GM23338 (cell line): ENCODE results near the gene AGBL4. TPM values are rescaled to one million over a fixed set of nuclear protein-coding genes. Genes with fewer than 3 reads are reported as not detected.

ENCODE experiments used
- ATAC-seq: fragments of 200-7000 bp; cut with Tn5 transposase; 3 replicates; pipeline ENCODE4 v1.9.1; 2020
- DNase-seq: peaks from one replicate; pipeline ENCODE4 v3.0.0-alpha.2; 2015; ENCODE audit warnings: low spot score
- H2AFZ ChIP-seq: fragments of 200-600 bp; sonication (generic); 2 replicates; pipeline ENCODE4 v1.8.0; 2016; ENCODE audit warnings: antibody characterized with exemption, mild to moderate bottlenecking, moderate library complexity
- H3F3A ChIP-seq: fragments of 200-600 bp; sonication (generic); replicated peaks from 2 replicates; pipeline ENCODE4 v1.8.0; 2017; ENCODE audit warnings: antibody characterized with exemption, mixed run types, low read depth
- H3K27ac ChIP-seq: fragments of 200-600 bp; sonication (generic); 2 replicates; pipeline ENCODE4 v1.6.1; 2016; ENCODE audit warnings: low read depth
- H3K27me3 ChIP-seq: fragments of 200-600 bp; sonication (generic); 2 replicates; pipeline ENCODE4 v1.8.0; 2016; ENCODE audit warnings: mild to moderate bottlenecking, mixed run types, moderate library complexity; ENCODE audit not compliant: insufficient read depth
- H3K36me3 ChIP-seq: fragments of 200-600 bp; sonication (generic); 2 replicates; pipeline ENCODE4 v1.8.0; 2016; ENCODE audit warnings: mild to moderate bottlenecking; ENCODE audit not compliant: insufficient read depth
- H3K4me1 ChIP-seq: fragments of 200-600 bp; sonication (generic); 2 replicates; pipeline ENCODE4 v1.8.0; 2016; ENCODE audit warnings: mild to moderate bottlenecking, moderate library complexity; ENCODE audit not compliant: insufficient read depth
- H3K4me2 ChIP-seq: fragments of 200-600 bp; sonication (generic); 2 replicates; pipeline ENCODE4 v1.7.1; 2017; ENCODE audit warnings: mixed run types
- H3K4me3 ChIP-seq: fragments of 200-600 bp; sonication (generic); 2 replicates; pipeline ENCODE4 v1.6.1; 2016; ENCODE audit warnings: mixed run types
- H3K79me2 ChIP-seq: fragments of 200-600 bp; sonication (generic); replicated peaks from 2 replicates; pipeline ENCODE4 v1.8.0; 2017; ENCODE audit warnings: mild to moderate bottlenecking; ENCODE audit not compliant: insufficient read depth
- H3K9me2 ChIP-seq: fragments of 200-600 bp; sonication (generic); 2 replicates; pipeline ENCODE4 v1.8.0; 2017; ENCODE audit not compliant: insufficient read depth
- H4K20me1 ChIP-seq: fragments of 200-600 bp; sonication (generic); replicated peaks from 2 replicates; pipeline ENCODE4 v1.8.0; 2017; ENCODE audit warnings: mild to moderate bottlenecking; ENCODE audit not compliant: insufficient read depth
- H3K27ac Mint-ChIP-seq: 2 replicates; pipeline ENCODE4 v1.8.0; 2020; ENCODE audit warnings: inconsistent platforms, mild to moderate bottlenecking, moderate library complexity, mixed read lengths
- H3K27me3 Mint-ChIP-seq: 3 replicates; pipeline ENCODE4 v1.8.0; 2022; ENCODE audit warnings: low read depth, mild to moderate bottlenecking, moderate library complexity, mixed read lengths, inconsistent platforms; ENCODE audit not compliant: insufficient read depth, poor library complexity
- H3K36me3 Mint-ChIP-seq: 3 replicates; pipeline ENCODE4 v1.8.0; 2021; ENCODE audit warnings: low read depth, mild to moderate bottlenecking, inconsistent platforms, moderate library complexity, mixed read lengths
- H3K4me1 Mint-ChIP-seq: 3 replicates; pipeline ENCODE4 v1.8.0; 2020; ENCODE audit warnings: mild to moderate bottlenecking, inconsistent platforms, mixed read lengths
- H3K4me3 Mint-ChIP-seq: 3 replicates; pipeline ENCODE4 v1.8.0; 2021; ENCODE audit warnings: moderate library complexity, mild to moderate bottlenecking, inconsistent platforms, mixed read lengths
- H3K9me3 Mint-ChIP-seq: 3 replicates; pipeline ENCODE4 v1.8.0; 2020; ENCODE audit warnings: moderate library complexity, mild to moderate bottlenecking, inconsistent platforms, mixed read lengths
- EZH2 ChIP-seq: fragments of 200-600 bp; sonication (generic); IDR thresholded peaks from one replicate; pipeline ENCODE4 v1.8.0; 2017; ENCODE audit warnings: antibody characterized with exemption, mild to moderate bottlenecking, low read depth; ENCODE audit not compliant: unreplicated experiment
- EZH2phosphoT487 ChIP-seq: fragments of 200-600 bp; sonication (generic); IDR thresholded peaks from one replicate; pipeline ENCODE4 v1.8.1; 2018; ENCODE audit warnings: antibody characterized with exemption; ENCODE audit not compliant: unreplicated experiment
- JUNB ChIP-seq: IDR thresholded peaks from one replicate; pipeline ENCODE4 v1.6.1; 2016; ENCODE audit warnings: antibody characterized with exemption; ENCODE audit not compliant: unreplicated experiment
- POLR2AphosphoS5 ChIP-seq: IDR thresholded peaks from 2 replicates; pipeline ENCODE4 v1.6.1; 2016; ENCODE audit warnings: antibody characterized with exemption, low read depth
- STAT1 ChIP-seq: IDR thresholded peaks from one replicate; pipeline ENCODE4 v1.6.1; 2016; ENCODE audit warnings: antibody characterized with exemption; ENCODE audit not compliant: unreplicated experiment
- ZNF331 ChIP-seq: fragments of 250-450 bp; sonication (Bioruptor Pico); IDR thresholded peaks from 2 replicates; pipeline ENCODE4 v1.5.0; 2020; ENCODE audit warnings: low read depth, mild to moderate bottlenecking, moderate library complexity
- polyA plus RNA-seq: library from polyadenylated mRNA; unstranded; fragments of >200 nt; fragmentation: Nextera tagmentation; extraction: Ambion mirVana; gene quantifications from 2 replicates; pipeline ENCODE4 v1.2.1, GENCODE V29; 2016
- total RNA-seq: library from RNA; depleted of rRNA; stranded (reverse); fragments of >200 nt; shearing (Covaris generic); gene quantifications from 2 replicates; pipeline ENCODE4 v1.2.3, GENCODE V29; 2014
- TF ChIP-seq, protein P1 (sequence below): IDR thresholded peaks from one replicate; pipeline ENCODE4 v1.6.1; 2018; ENCODE audit warnings: antibody characterized with exemption; ENCODE audit not compliant: unreplicated experiment
- TF ChIP-seq, protein P2 (sequence below): IDR thresholded peaks from 2 replicates; pipeline ENCODE4 v1.6.1; 2016; ENCODE audit warnings: antibody characterized with exemption
- TF ChIP-seq, protein P3 (sequence below), 2 experiments: fragments of 200-600 bp in 1 of 2; sonication (generic) in 1 of 2; conservative IDR thresholded peaks; 2 replicates each; pipeline versions ENCODE4 v1.5.1 to v1.6.1; 2016 to 2017; ENCODE audit warnings: antibody characterized with exemption in 2 of 2, low read depth in 2 of 2, mild to moderate bottlenecking in 2 of 2, moderate library complexity in 1 of 2

The AGBL4 gene
- total and polyA plus RNA-seq, 2 experiments from 2014 or later, result 0.91 to 1.5 TPM

DNA sequence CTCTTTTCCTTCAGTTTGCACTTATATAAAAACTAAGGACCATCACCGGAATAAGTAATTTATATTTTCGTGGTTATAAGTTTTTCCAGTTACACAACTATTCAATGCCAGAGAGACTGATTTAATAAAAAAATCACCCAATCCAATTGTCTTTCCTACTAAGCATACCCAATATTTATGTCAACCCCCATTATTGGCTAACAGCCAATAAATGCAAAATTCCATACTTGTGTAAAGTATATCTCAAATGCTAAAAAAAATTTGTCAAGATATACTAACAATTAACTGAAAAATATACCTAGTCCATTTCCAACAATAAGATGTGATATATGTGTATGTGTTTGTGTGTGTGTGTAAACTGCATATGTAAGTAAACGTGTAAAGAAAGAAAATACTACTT, 117.4 kb downstream of the AGBL4 start:
- ATAC-seq, result no peak
- H3K9me3 Mint-ChIP-seq, result peaks cover 86% of the 10 kb centered on the region

DNA sequence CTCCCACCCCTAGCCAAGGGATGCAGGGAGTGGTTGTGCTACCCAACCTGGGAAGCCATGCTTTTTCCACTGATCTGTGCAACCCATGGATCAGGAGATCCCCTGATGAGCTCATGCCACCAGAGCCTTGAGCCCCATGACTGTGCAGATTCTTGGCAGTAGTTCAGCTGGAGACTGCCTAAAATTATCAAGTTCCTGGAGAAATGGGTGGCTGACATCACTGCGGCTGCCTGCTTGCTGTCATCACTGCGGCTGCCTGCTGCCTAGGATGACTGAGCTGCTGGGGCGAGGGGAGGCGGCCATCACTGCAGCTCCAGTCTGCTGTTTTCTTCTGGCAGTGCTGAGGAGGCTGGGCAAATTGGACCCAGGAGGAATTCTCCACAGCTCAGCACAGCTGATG, 159.2 kb downstream of the AGBL4 start:
- no peak overlapping the region for H3K4me3 ChIP-seq
- DNase-seq (no peak), ATAC-seq (no peak)
- peaks cover 9% of the 10 kb centered on the region; the same call in 1 of the 2 replicates for H3K36me3 ChIP-seq
- H3K4me3 Mint-ChIP-seq, result no peak overlapping the region
- H3K4me1 ChIP-seq, result no peaks in the 10 kb centered on the region
- H3K27me3 Mint-ChIP-seq, result no peaks in the 10 kb centered on the region
- no peaks in the 10 kb centered on the region for H3K27me3 ChIP-seq
- peaks cover 40% of the 10 kb centered on the region for H3K36me3 Mint-ChIP-seq
- H3K27ac ChIP-seq, result no peak overlapping the region
- H3K27ac Mint-ChIP-seq, result no peak overlapping the region
- no peaks in the 10 kb centered on the region for H3K79me2 ChIP-seq
- H3K4me2 ChIP-seq, result no peak overlapping the region
- no peaks in the 10 kb centered on the region for H4K20me1 ChIP-seq
- H3F3A ChIP-seq, result no peaks in the 10 kb centered on the region
- no peaks in the 10 kb centered on the region for H3K9me2 ChIP-seq
- no peaks in the 10 kb centered on the region for H3K4me1 Mint-ChIP-seq
- no peak overlapping the region for H2AFZ ChIP-seq
- peaks cover 100% of the 10 kb centered on the region for H3K9me3 Mint-ChIP-seq
- TF ChIP-seq EZH2phosphoT487, result no peak
- TF ChIP-seq STAT1, result no peak
- no peak for TF ChIP-seq ZNF331
- TF ChIP-seq, protein P1, sequence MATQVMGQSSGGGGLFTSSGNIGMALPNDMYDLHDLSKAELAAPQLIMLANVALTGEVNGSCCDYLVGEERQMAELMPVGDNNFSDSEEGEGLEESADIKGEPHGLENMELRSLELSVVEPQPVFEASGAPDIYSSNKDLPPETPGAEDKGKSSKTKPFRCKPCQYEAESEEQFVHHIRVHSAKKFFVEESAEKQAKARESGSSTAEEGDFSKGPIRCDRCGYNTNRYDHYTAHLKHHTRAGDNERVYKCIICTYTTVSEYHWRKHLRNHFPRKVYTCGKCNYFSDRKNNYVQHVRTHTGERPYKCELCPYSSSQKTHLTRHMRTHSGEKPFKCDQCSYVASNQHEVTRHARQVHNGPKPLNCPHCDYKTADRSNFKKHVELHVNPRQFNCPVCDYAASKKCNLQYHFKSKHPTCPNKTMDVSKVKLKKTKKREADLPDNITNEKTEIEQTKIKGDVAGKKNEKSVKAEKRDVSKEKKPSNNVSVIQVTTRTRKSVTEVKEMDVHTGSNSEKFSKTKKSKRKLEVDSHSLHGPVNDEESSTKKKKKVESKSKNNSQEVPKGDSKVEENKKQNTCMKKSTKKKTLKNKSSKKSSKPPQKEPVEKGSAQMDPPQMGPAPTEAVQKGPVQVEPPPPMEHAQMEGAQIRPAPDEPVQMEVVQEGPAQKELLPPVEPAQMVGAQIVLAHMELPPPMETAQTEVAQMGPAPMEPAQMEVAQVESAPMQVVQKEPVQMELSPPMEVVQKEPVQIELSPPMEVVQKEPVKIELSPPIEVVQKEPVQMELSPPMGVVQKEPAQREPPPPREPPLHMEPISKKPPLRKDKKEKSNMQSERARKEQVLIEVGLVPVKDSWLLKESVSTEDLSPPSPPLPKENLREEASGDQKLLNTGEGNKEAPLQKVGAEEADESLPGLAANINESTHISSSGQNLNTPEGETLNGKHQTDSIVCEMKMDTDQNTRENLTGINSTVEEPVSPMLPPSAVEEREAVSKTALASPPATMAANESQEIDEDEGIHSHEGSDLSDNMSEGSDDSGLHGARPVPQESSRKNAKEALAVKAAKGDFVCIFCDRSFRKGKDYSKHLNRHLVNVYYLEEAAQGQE, result no peak
- TF ChIP-seq, protein P2, sequence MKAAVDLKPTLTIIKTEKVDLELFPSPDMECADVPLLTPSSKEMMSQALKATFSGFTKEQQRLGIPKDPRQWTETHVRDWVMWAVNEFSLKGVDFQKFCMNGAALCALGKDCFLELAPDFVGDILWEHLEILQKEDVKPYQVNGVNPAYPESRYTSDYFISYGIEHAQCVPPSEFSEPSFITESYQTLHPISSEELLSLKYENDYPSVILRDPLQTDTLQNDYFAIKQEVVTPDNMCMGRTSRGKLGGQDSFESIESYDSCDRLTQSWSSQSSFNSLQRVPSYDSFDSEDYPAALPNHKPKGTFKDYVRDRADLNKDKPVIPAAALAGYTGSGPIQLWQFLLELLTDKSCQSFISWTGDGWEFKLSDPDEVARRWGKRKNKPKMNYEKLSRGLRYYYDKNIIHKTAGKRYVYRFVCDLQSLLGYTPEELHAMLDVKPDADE, result no peak
- no peak for TF ChIP-seq EZH2
- no peak for TF ChIP-seq POLR2AphosphoS5
- TF ChIP-seq JUNB, result no peak
- TF ChIP-seq, protein P3, sequence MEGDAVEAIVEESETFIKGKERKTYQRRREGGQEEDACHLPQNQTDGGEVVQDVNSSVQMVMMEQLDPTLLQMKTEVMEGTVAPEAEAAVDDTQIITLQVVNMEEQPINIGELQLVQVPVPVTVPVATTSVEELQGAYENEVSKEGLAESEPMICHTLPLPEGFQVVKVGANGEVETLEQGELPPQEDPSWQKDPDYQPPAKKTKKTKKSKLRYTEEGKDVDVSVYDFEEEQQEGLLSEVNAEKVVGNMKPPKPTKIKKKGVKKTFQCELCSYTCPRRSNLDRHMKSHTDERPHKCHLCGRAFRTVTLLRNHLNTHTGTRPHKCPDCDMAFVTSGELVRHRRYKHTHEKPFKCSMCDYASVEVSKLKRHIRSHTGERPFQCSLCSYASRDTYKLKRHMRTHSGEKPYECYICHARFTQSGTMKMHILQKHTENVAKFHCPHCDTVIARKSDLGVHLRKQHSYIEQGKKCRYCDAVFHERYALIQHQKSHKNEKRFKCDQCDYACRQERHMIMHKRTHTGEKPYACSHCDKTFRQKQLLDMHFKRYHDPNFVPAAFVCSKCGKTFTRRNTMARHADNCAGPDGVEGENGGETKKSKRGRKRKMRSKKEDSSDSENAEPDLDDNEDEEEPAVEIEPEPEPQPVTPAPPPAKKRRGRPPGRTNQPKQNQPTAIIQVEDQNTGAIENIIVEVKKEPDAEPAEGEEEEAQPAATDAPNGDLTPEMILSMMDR (conservative IDR thresholded peaks at IDR 0.05; ENCODE audit: low read depth in 2 of 2), result no peak

More for the DNA sequence above, 117.4 kb downstream of the AGBL4 start:
- Histone ChIP-seq H3K4me3 (no peak overlapping the region), H3K9me2 (no peaks in the 10 kb centered on the region), H3K36me3 (no peaks in the 10 kb centered on the region; the same call in 1 of the 2 replicates), H3K4me2 (no peak overlapping the region), H3K27ac (no peak overlapping the region), H2AFZ (no peak overlapping the region), H3K27me3 (no peaks in the 10 kb centered on the region), H3K79me2 (no peaks in the 10 kb centered on the region), H3F3A (no peaks in the 10 kb centered on the region), H3K4me1 (no peaks in the 10 kb centered on the region), H4K20me1 (no peaks in the 10 kb centered on the region)
- Mint-ChIP-seq H3K27ac (no peak overlapping the region), H3K36me3 (peaks cover 11% of the 10 kb centered on the region; the same call in 2 of the 3 replicates), H3K27me3 (peaks cover 1% of the 10 kb centered on the region), H3K4me1 (no peaks in the 10 kb centered on the region), H3K4me3 (no peak overlapping the region)
- TF ChIP-seq, protein P3 (conservative IDR thresholded peaks at IDR 0.05; ENCODE audit: low read depth in 2 of 2), result no peak
- TF ChIP-seq JUNB, result no peak
- DNase-seq, result no peak
